SK-N-SH (cell line): Measurements from ENCODE around the gene ZRANB3. TPM values are rescaled to one million over a fixed set of nuclear protein-coding genes. Genes with fewer than 3 reads are reported as not detected.

Experiments
- CTCF ChIA-PET: fragments of 300-600, 350-600 bp; formaldehyde crosslinking; extraction: SDS; loops from one replicate; lab custom pipeline; 2021; lab: Yijun Ruan, JAX
- POLR2A ChIA-PET: fragments of 350-600 bp; sonication (Branson Sonifier 250); formaldehyde crosslinking; extraction: SDS; loops from one replicate; lab custom pipeline; 2020; ENCODE audit warnings: antibody characterized with exemption, inconsistent platforms; lab: Yijun Ruan, JAX
- DNase-seq: peaks from one replicate; pipeline ENCODE4 v3.0.0; 2012
- H2AFZ ChIP-seq: fragments of 200-600 bp; sonication (generic); 2 replicates; pipeline ENCODE4 v1.8.1; 2016; ENCODE audit warnings: antibody characterized with exemption, mild to moderate bottlenecking, low read depth
- H3F3A ChIP-seq: fragments of 200-600 bp; sonication (generic); replicated peaks from 2 replicates; pipeline ENCODE3; 2016; ENCODE audit warnings: antibody characterized with exemption, mild to moderate bottlenecking; ENCODE audit not compliant: insufficient read depth
- H3K27ac ChIP-seq, 2 experiments: fragments of 200-500 bp in 1 of 2; fragments of 200-600 bp in 1 of 2; sonication (Bioruptor generic) in 1 of 2; sonication (generic), shearing (Covaris generic) in 1 of 2; 2 replicates each; pipeline versions ENCODE4 v1.5.1 to v1.6.1; 2014 to 2016; ENCODE audit warnings: low read depth in 2 of 2, inconsistent platforms in 1 of 2, low read length in 1 of 2, mild to moderate bottlenecking in 1 of 2, mixed read lengths in 1 of 2
- H3K27me3 ChIP-seq: fragments of 200-600 bp; sonication (generic), shearing (Covaris generic); 2 replicates; pipeline ENCODE4 v1.6.1; 2016; ENCODE audit warnings: mixed run types; ENCODE audit not compliant: insufficient read depth
- H3K36me3 ChIP-seq, 2 experiments: fragments of 200-500 bp in 1 of 2; fragments of 200-600 bp in 1 of 2; sonication (Bioruptor generic) in 1 of 2; sonication (generic) in 1 of 2; replicated peaks in 1 of 2; 2 replicates each; pipeline versions ENCODE3 to v1.5.1; 2014 to 2016; ENCODE audit warnings: low read length in 1 of 2, mild to moderate bottlenecking in 1 of 2; ENCODE audit not compliant: insufficient read depth in 2 of 2, control insufficient read depth in 1 of 2
- H3K4me1 ChIP-seq, 2 experiments: fragments of 200-500 bp in 1 of 2; fragments of 200-600 bp in 1 of 2; sonication (Bioruptor generic) in 1 of 2; sonication (generic), shearing (Covaris generic) in 1 of 2; 2 replicates each; pipeline versions ENCODE4 v1.5.1 to v1.6.1; 2014 to 2016; ENCODE audit warnings: low read depth in 1 of 2, low read length in 1 of 2, mixed run types in 1 of 2; ENCODE audit not compliant: insufficient read depth in 2 of 2, control insufficient read depth in 1 of 2
- H3K4me2 ChIP-seq: fragments of 200-600 bp; sonication (generic), shearing (Covaris generic); 2 replicates; pipeline ENCODE4 v1.6.1; 2017; ENCODE audit warnings: mixed run types
- H3K4me3 ChIP-seq, 2 experiments: fragments of 200-500 bp in 1 of 2; fragments of 200-600 bp in 1 of 2; sonication (Bioruptor generic) in 1 of 2; sonication (generic), shearing (Covaris generic) in 1 of 2; 2 replicates each; pipeline versions ENCODE4 v1.5.1 to v1.8.1; 2014 to 2016; ENCODE audit warnings: low read depth in 2 of 2, inconsistent platforms in 1 of 2, low read length in 1 of 2, mild to moderate bottlenecking in 1 of 2, mixed read lengths in 1 of 2, moderate library complexity in 1 of 2
- H3K79me2 ChIP-seq: fragments of 200-600 bp; sonication (generic); 2 replicates; pipeline ENCODE4 v1.8.1; 2017; ENCODE audit warnings: mild to moderate bottlenecking; ENCODE audit not compliant: insufficient read depth
- H3K9ac ChIP-seq: fragments of 200-600 bp; sonication (generic); 2 replicates; pipeline ENCODE4 v1.6.1; 2017; ENCODE audit warnings: mixed run types
- H3K9me2 ChIP-seq: fragments of 200-600 bp; sonication (generic); 2 replicates; pipeline ENCODE4 v1.6.1; 2017; ENCODE audit warnings: mixed run types
- H3K9me3 ChIP-seq: fragments of 200-600 bp; sonication (generic); 2 replicates; pipeline ENCODE4 v1.6.1; 2017; ENCODE audit warnings: mixed run types, mild to moderate bottlenecking, moderate library complexity
- H4K20me1 ChIP-seq: fragments of 200-600 bp; sonication (generic); 2 replicates; pipeline ENCODE4 v1.6.1; 2017; ENCODE audit warnings: mild to moderate bottlenecking, mixed run types; ENCODE audit not compliant: insufficient read depth
- CHD2 ChIP-seq: fragments of 150-350 bp; IDR thresholded peaks from 2 replicates; pipeline ENCODE4 v1.6.1; 2018; ENCODE audit warnings: low read length; ENCODE audit not compliant: partially characterized antibody
- EZH2phosphoT487 ChIP-seq: fragments of 200-600 bp; sonication (generic); IDR thresholded peaks from 2 replicates; pipeline ENCODE4 v1.6.1; 2017; ENCODE audit warnings: low read depth, mixed run types, mild to moderate bottlenecking, antibody characterized with exemption, moderate library complexity, borderline replicate concordance
- FOSL2 ChIP-seq: IDR thresholded peaks from 2 replicates; pipeline ENCODE4 v1.4.0; 2012; ENCODE audit warnings: low read depth, mild to moderate bottlenecking, moderate library complexity, borderline replicate concordance
- IRF3 ChIP-seq: fragments of 150-350 bp; IDR thresholded peaks from 2 replicates; pipeline ENCODE4 v1.6.1; 2016; ENCODE audit warnings: mild to moderate bottlenecking, low read depth, low read length
- MEF2A ChIP-seq: IDR thresholded peaks from 2 replicates; pipeline ENCODE4 v1.4.0; 2012; ENCODE audit warnings: low read depth, borderline replicate concordance
- NFIC ChIP-seq: IDR thresholded peaks from 2 replicates; pipeline ENCODE4 v1.4.0; 2012; ENCODE audit warnings: borderline replicate concordance
- NRF1 ChIP-seq: IDR thresholded peaks from 2 replicates; pipeline ENCODE4 v1.6.1; 2012; ENCODE audit warnings: low read depth, mild to moderate bottlenecking, low read length
- REST ChIP-seq: IDR thresholded peaks from 2 replicates; pipeline ENCODE4 v1.6.1; 2012; ENCODE audit warnings: mild to moderate bottlenecking, low read depth, low read length, moderate library complexity
- RFX5 ChIP-seq: IDR thresholded peaks from 2 replicates; pipeline ENCODE4 v1.6.1; 2012; ENCODE audit warnings: mild to moderate bottlenecking, improper control_type of control experiment, low read length
- RXRA ChIP-seq: IDR thresholded peaks from 2 replicates; pipeline ENCODE4 v1.4.0; 2012; ENCODE audit warnings: low read depth, mild to moderate bottlenecking, borderline replicate concordance
- USF1 ChIP-seq: IDR thresholded peaks from 2 replicates; pipeline ENCODE4 v1.4.0; 2012; ENCODE audit warnings: low read depth, borderline replicate concordance
- YY1 ChIP-seq: IDR thresholded peaks from 2 replicates; pipeline ENCODE4 v1.4.0; 2012; ENCODE audit warnings: low read depth, mild to moderate bottlenecking
- WGBS: methylation state at CpG from one replicate; pipeline ENCODE4 v1.1.6; 2017; ENCODE audit warnings: low lambda C conversion rate; 5-methylcytosine and 5-hydroxymethylcytosine counted together
- polyA plus RNA-seq, 3 experiments: library from polyadenylated mRNA; depleted of rRNA; stranded (reverse); fragments of >200 nt; gene quantifications; 2 replicates each; pipeline ENCODE4 v1.2.3, GENCODE V29; 2012

ZRANB3 gene
- polyA plus RNA-seq, 1 of the 3 experiments (the other 2 are of a cell fraction): 4.1 TPM

- no peak for TF ChIP-seq IRF3
- TF ChIP-seq CHD2: no peak
- no peak for TF ChIP-seq NRF1
- no peak for TF ChIP-seq USF1
- TF ChIP-seq RFX5: no peak
- TF ChIP-seq NFIC: no peak
- TF ChIP-seq REST: no peak
- TF ChIP-seq YY1: no peak
- no peak for TF ChIP-seq MEF2A
- TF ChIP-seq RXRA: no peak
- TF ChIP-seq, all 33 proteins: peak for 0
These were observed 219.1 kb downstream of the ZRANB3 start (continued) for GRCh38 chr2:135311962-135312361.

- Histone ChIP-seq H3K4me3 (no peak overlapping the region), H3K36me3 (peaks cover 0 to 6% of the 10 kb centered on the region in 2 experiments), H3K4me2 (no peak overlapping the region), H3K27me3 (no peaks in the 10 kb centered on the region), H3K9me2 (no peaks in the 10 kb centered on the region), H3K9ac (no peak overlapping the region), H4K20me1 (no peaks in the 10 kb centered on the region), H3K4me1 (no peaks in the 10 kb centered on the region), H3F3A (no peaks in the 10 kb centered on the region), H3K79me2 (no peaks in the 10 kb centered on the region), H2AFZ (no peak overlapping the region), H3K9me3 (no peaks in the 10 kb centered on the region), H3K27ac (no peak overlapping the region)
- ChIA-PET POLR2A (no interaction called here), CTCF (no interaction called here)
- no peak for DNase-seq
- over 99% methylated on average over 3 of the region's 3 CpGs for WGBS
- TF ChIP-seq EZH2phosphoT487 (no peak), FOSL2 (0 out of 2 replicates have a peak, but pooled peaks have one; percentile 5)
These were observed 219.8 kb downstream of the ZRANB3 start for GRCh38 chr2:135311268-135311667.
